HepG2 (cell line): ENCODE results near the gene RPLP2. TPM values are rescaled to one million over a fixed set of nuclear protein-coding genes. Genes with fewer than 3 reads are reported as not detected.

Experiments used
- ATAC-seq: fragments of 200-7000 bp; cut with Tn5 transposase; 3 replicates; pipeline ENCODE4 v1.9.1; 2020; ENCODE audit warnings: mild to moderate bottlenecking, moderate library complexity
- BruUV-seq: library from RNA; stranded (reverse); fragments of 400-500 nt; replicated peaks from 2 replicates; lab custom pipeline; 2021; lab: Mats Ljungman, UMichigan
- CTCF ChIA-PET: fragments of 300-600 bp; formaldehyde crosslinking; extraction: SDS; loops from one replicate; lab custom pipeline; 2021; ENCODE audit warnings: low total read pairs, inconsistent platforms, low intra/inter-chr PET ratio; lab: Yijun Ruan, JAX
- POLR2A ChIA-PET: fragments of 350-600 bp; sonication (Branson Sonifier 250); formaldehyde crosslinking; loops from one replicate; lab custom pipeline; 2020; ENCODE audit warnings: antibody characterized with exemption, inconsistent platforms; lab: Yijun Ruan, JAX
- DNase-seq: peaks from one replicate; pipeline ENCODE4 v3.0.0-alpha.2; 2015; ENCODE audit warnings: low spot score
- FAIRE-seq: peaks from 3 replicates; lab custom pipeline; 2011; peaks lifted over from hg19 to GRCh38; lab: Jason Lieb, UNC
- H2AFZ ChIP-seq: one replicate; pipeline ENCODE4 v1.6.1; 2011; ENCODE audit warnings: low read length, inconsistent platforms
- H3K27ac ChIP-seq: fragments of 300-600 bp; 3 replicates; pipeline ENCODE4 v1.8.0; 2011; ENCODE audit warnings: mixed run types, mild to moderate bottlenecking, mixed read lengths, low read length, inconsistent platforms; ENCODE audit not compliant: insufficient read depth; ENCODE audit errors: extremely low read length
- H3K27me3 ChIP-seq, 2 experiments: fragments of 200-600 bp in 1 of 2; 2 replicates in 1 of 2; 3 replicates in 1 of 2; pipeline versions ENCODE4 v1.6.0 to v1.8.0; 2011; ENCODE audit warnings: low read length in 2 of 2, mild to moderate bottlenecking in 2 of 2, moderate library complexity in 2 of 2, inconsistent platforms in 1 of 2; ENCODE audit not compliant: insufficient read depth in 2 of 2, control insufficient read depth in 1 of 2
- H3K36me3 ChIP-seq, 2 experiments: fragments of 200-600 bp in 1 of 2; replicated peaks in 1 of 2; 2 replicates in 1 of 2; 3 replicates in 1 of 2; pipeline versions ENCODE4 v1.5.1 to v1.8.0; 2011; ENCODE audit warnings: low read length in 2 of 2, inconsistent platforms in 1 of 2; ENCODE audit not compliant: insufficient read depth in 2 of 2, control insufficient read depth in 1 of 2
- H3K4me1 ChIP-seq: 2 replicates; pipeline ENCODE4 v1.5.1; 2012; ENCODE audit warnings: low read length, inconsistent platforms; ENCODE audit not compliant: insufficient read depth
- H3K4me2 ChIP-seq: 2 replicates; pipeline ENCODE4 v1.6.0; 2011; ENCODE audit warnings: low read depth, low read length, inconsistent platforms
- H3K4me3 ChIP-seq, 3 experiments: fragments of 200-600 bp in 1 of 3; sonication (generic), shearing (Covaris generic) in 1 of 3; replicated peaks in 1 of 3; 2 replicates each; pipeline ENCODE4 v1.5.1; 2011 to 2016; ENCODE audit warnings: low read length in 3 of 3, inconsistent platforms in 2 of 3, low read depth in 2 of 3, mild to moderate bottlenecking in 2 of 3, control low read depth in 1 of 3, mixed read lengths in 1 of 3; ENCODE audit not compliant: insufficient read depth in 1 of 3
- H3K79me2 ChIP-seq: one replicate; pipeline ENCODE4 v1.6.1; 2011; ENCODE audit warnings: low read length, inconsistent platforms; ENCODE audit not compliant: insufficient read depth
- H3K9ac ChIP-seq: 2 replicates; pipeline ENCODE4 v1.6.0; 2011; ENCODE audit warnings: mild to moderate bottlenecking, low read depth, low read length, inconsistent platforms; ENCODE audit not compliant: insufficient read depth
- H3K9me3 ChIP-seq: 2 replicates; pipeline ENCODE4 v1.5.1; 2012; ENCODE audit warnings: mild to moderate bottlenecking, low read length
- H4K20me1 ChIP-seq: 2 replicates; pipeline ENCODE4 v1.6.0; 2011; ENCODE audit warnings: inconsistent platforms, mild to moderate bottlenecking, low read length, moderate library complexity; ENCODE audit not compliant: insufficient read depth
- AGO2 ChIP-seq: fragments of 200-400 bp; formaldehyde crosslinking; optimal IDR thresholded peaks from 2 replicates; pipeline ENCODE3; 2017; ENCODE audit warnings: mild to moderate bottlenecking, low read depth, low read length, moderate library complexity
- CC2D1A ChIP-seq: sonication (generic); formaldehyde crosslinking; IDR thresholded peaks from 2 replicates; pipeline ENCODE4 v1.8.1; 2023; ENCODE audit warnings: mild to moderate bottlenecking, missing genetic modification reagents
- CSRNP2 ChIP-seq: sonication (generic); formaldehyde crosslinking; conservative IDR thresholded peaks from 2 replicates; pipeline ENCODE4 v1.8.0; 2022; ENCODE audit warnings: low read depth, missing genetic modification reagents
- DBP ChIP-seq: sonication (generic); formaldehyde crosslinking; IDR thresholded peaks from 2 replicates; pipeline ENCODE4 v1.4.0; 2020; ENCODE audit warnings: missing genetic modification reagents; ENCODE audit errors: not compliant biosample characterization
- FOXK1 ChIP-seq: sonication (generic); formaldehyde crosslinking; IDR thresholded peaks from 2 replicates; pipeline ENCODE4 v1.4.0; 2020; ENCODE audit warnings: low read depth, missing genetic modification reagents, borderline replicate concordance
- GMEB2 ChIP-seq: IDR thresholded peaks from 2 replicates; pipeline ENCODE4 v1.6.1; 2016; ENCODE audit warnings: missing biosample characterization, missing genetic modification reagents, low read depth
- MATR3 ChIP-seq: sonication (generic); formaldehyde crosslinking; IDR thresholded peaks from 2 replicates; pipeline ENCODE4 v1.4.0; 2020; ENCODE audit warnings: missing genetic modification reagents
- NPAS2 ChIP-seq: sonication (generic); formaldehyde crosslinking; IDR thresholded peaks from 2 replicates; pipeline ENCODE4 v1.8.0; 2022; ENCODE audit warnings: mild to moderate bottlenecking, missing genetic modification reagents, borderline replicate concordance
- PCBP1 ChIP-seq: fragments of 200-400 bp; formaldehyde crosslinking; IDR thresholded peaks from 2 replicates; pipeline ENCODE4 v1.6.1; 2017; ENCODE audit warnings: mild to moderate bottlenecking, low read depth, low read length, borderline replicate concordance
- SRSF1 ChIP-seq: fragments of 200-400 bp; formaldehyde crosslinking; optimal IDR thresholded peaks from 2 replicates; pipeline ENCODE3; 2017; ENCODE audit warnings: mild to moderate bottlenecking, low read depth, low read length, moderate library complexity
- TEAD3 ChIP-seq: optimal IDR thresholded peaks from 2 replicates; pipeline ENCODE3; 2016; ENCODE audit warnings: borderline replicate concordance
- ZNF317 ChIP-seq: sonication (generic); formaldehyde crosslinking; IDR thresholded peaks from 2 replicates; pipeline ENCODE4 v1.5.0; 2020; ENCODE audit warnings: mild to moderate bottlenecking, missing genetic modification reagents
- ZNF605 ChIP-seq: sonication (generic); formaldehyde crosslinking; IDR thresholded peaks from 2 replicates; pipeline ENCODE4 v1.8.0; 2022; ENCODE audit warnings: mild to moderate bottlenecking, missing genetic modification reagents
- ZNF644 ChIP-seq: IDR thresholded peaks from 2 replicates; pipeline ENCODE4 v1.6.1; 2016; ENCODE audit warnings: low read depth
- ZNF816 ChIP-seq: sonication (generic); formaldehyde crosslinking; IDR thresholded peaks from 2 replicates; pipeline ENCODE4 v1.8.0; 2022; ENCODE audit warnings: missing genetic modification reagents, mild to moderate bottlenecking, borderline replicate concordance
- ZNF839 ChIP-seq: sonication (generic); formaldehyde crosslinking; IDR thresholded peaks from 2 replicates; pipeline ENCODE4 v1.4.0; 2020; ENCODE audit warnings: missing genetic modification reagents, mild to moderate bottlenecking, borderline replicate concordance
- ZNF891 ChIP-seq: sonication (generic); formaldehyde crosslinking; IDR thresholded peaks from 2 replicates; pipeline ENCODE4 v1.5.0; 2020; ENCODE audit warnings: mild to moderate bottlenecking, missing genetic modification reagents
- WGBS: methylation state at CpG from one replicate; pipeline ENCODE4 v1.1.6; 2017; ENCODE audit warnings: low lambda C conversion rate; 5-methylcytosine and 5-hydroxymethylcytosine counted together
- in situ Hi-C: cut with HindIII; loops from 2 replicates; pipeline ENCODE4 v1.10.0; 2017; ENCODE audit warnings: low pct_unique_long_range_greater_than_20kb; ENCODE audit not compliant: extremely low pct_ligation_motif_present
- intact Hi-C: fragments of 100-400 bp; cut with micrococcal nuclease; formaldehyde crosslinking; loops from one replicate; pipeline ENCODE4 v1.10.0; 2022; ENCODE audit not compliant: unreplicated experiment
- polyA plus RNA-seq, 8 experiments: library from polyadenylated mRNA; depleted of rRNA in 3 of 8; stranded (reverse) in 7 of 8; unstranded in 1 of 8; fragments of >200 nt; fragmentation: Illumina TruSeq in 4 of 8; extraction: Trizol in 4 of 8; gene quantifications; 2 replicates each; pipeline versions ENCODE4 v1.2.1 to v1.2.3, GENCODE V29; 2011 to 2016; ENCODE audit warnings: low read depth in 4 of 8, missing spikeins in 1 of 8, mixed read lengths in 1 of 8; ENCODE audit not compliant: insufficient read depth in 1 of 8
- total RNA-seq, 5 experiments: library from RNA; depleted of rRNA; stranded (reverse); fragments of >200 nt; fragmentation: Illumina TruSeq; extraction: Trizol; gene quantifications; 2 replicates each; pipeline ENCODE4 v1.2.3, GENCODE V29; 2016; ENCODE audit warnings: low read depth in 1 of 5
- TF ChIP-seq, protein P1 (sequence below): sonication (generic); formaldehyde crosslinking; IDR thresholded peaks from 2 replicates; pipeline ENCODE4 v1.5.0; 2020; ENCODE audit warnings: mild to moderate bottlenecking, missing genetic modification reagents, borderline replicate concordance

RPLP2 gene
- total and polyA plus RNA-seq, 2 of the 13 experiments (the other 11 are each of a cell fraction or from before 2014, with no cell fraction given), result 978 to 2,106 TPM

- POLR2A ChIA-PET, result interaction anchor here (1.0 to 16.1 kb wide), 4 partner anchors 9 to 36 kb away, joined by 4 to 264 read pairs (median 80); partner anchors contain the start of genes PNPLA2, POLR2L, RPLP2 and TSPAN4
- H3K4me2 ChIP-seq, result peak overlapping the region; percentile 87
- in situ Hi-C loops, result no loop called here
- peaks cover 7% of the 10 kb centered on the region; the same call in 1 of the 2 replicates for H4K20me1 ChIP-seq
- BruUV-seq, result TSS peak; percentile 39
- CTCF ChIA-PET, result no interaction called here
- H2AFZ ChIP-seq, result no peak overlapping the region
- no peaks in the 10 kb centered on the region for H3K27me3 ChIP-seq
- no peak for DNase-seq
- peaks cover 11% of the 10 kb centered on the region for H3K79me2 ChIP-seq
- 77% methylated on average over 13 of the region's 23 CpGs for WGBS
- peak overlapping the region; percentile 49 to 81 (median 71) for H3K4me3 ChIP-seq
- no peak for ATAC-seq
- FAIRE-seq, result no peak
- no peaks in the 10 kb centered on the region for H3K9me3 ChIP-seq
- intact Hi-C loops, result no loop called here
- no peak overlapping the region for H3K27ac ChIP-seq
- H3K4me1 ChIP-seq, result peaks cover 73% of the 10 kb centered on the region
- H3K36me3 ChIP-seq, result peaks cover 4 to 5% of the 10 kb centered on the region in 2 experiments; a peak in 3 of 5 replicates
- H3K9ac ChIP-seq, result peak overlapping the region; percentile 69; the same call in 1 of the 2 replicates
- TF ChIP-seq FOXK1 (CRISPR knock-in tag), result no peak
- no peak for TF ChIP-seq TEAD3 (CRISPR knock-in tag)
- TF ChIP-seq MATR3 (CRISPR knock-in tag), result no peak
- no peak for TF ChIP-seq NPAS2 (CRISPR knock-in tag)
- TF ChIP-seq, protein P1, sequence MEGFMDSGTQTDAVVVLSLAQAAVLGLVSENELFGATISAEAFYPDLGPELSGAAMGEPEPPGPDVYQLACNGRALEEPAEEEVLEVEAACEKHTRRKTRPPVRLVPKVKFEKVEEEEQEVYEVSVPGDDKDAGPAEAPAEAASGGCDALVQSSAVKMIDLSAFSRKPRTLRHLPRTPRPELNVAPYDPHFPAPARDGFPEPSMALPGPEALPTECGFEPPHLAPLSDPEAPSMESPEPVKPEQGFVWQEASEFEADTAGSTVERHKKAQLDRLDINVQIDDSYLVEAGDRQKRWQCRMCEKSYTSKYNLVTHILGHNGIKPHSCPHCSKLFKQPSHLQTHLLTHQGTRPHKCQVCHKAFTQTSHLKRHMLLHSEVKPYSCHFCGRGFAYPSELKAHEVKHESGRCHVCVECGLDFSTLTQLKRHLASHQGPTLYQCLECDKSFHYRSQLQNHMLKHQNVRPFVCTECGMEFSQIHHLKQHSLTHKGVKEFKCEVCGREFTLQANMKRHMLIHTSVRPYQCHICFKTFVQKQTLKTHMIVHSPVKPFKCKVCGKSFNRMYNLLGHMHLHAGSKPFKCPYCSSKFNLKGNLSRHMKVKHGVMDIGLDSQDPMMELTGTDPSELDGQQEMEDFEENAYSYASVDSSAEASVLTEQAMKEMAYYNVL (CRISPR knock-in tag), result no peak
- 0 out of 2 replicates have a peak, but pooled peaks have one; percentile 24 for TF ChIP-seq ZNF605
- peak; percentile 63 for TF ChIP-seq AGO2
- no peak for TF ChIP-seq GMEB2 (CRISPR knock-in tag)
- TF ChIP-seq CC2D1A (CRISPR knock-in tag), result no peak
- no peak for TF ChIP-seq DBP (CRISPR knock-in tag)
- TF ChIP-seq ZNF644 (CRISPR knock-in tag), result no peak
- TF ChIP-seq ZNF891 (CRISPR knock-in tag), result no peak; the same call in 1 of the 2 replicates
- no peak for TF ChIP-seq ZNF317 (CRISPR knock-in tag)
- TF ChIP-seq SRSF1, result peak; percentile 18
- no peak for TF ChIP-seq CSRNP2 (CRISPR knock-in tag)
- peak; percentile 73; the same call in 1 of the 2 replicates for TF ChIP-seq PCBP1
- peak; percentile 28; the same call in 1 of the 2 replicates for TF ChIP-seq ZNF839
- TF ChIP-seq ZNF816 (CRISPR knock-in tag), result 0 out of 2 replicates have a peak, but pooled peaks have one; percentile 27
These were observed 22.3 kb downstream of the RPLP2 start for GRCh38 chr11:831961-832528.
